Gastrocnemius medialis (tissue), 4 donors: ENCODE measurements around the gene RAB11B. TPM values are rescaled to one million over a fixed set of nuclear protein-coding genes. Genes with fewer than 3 reads are reported as not detected.
A peak's percentile ranks its signal among the peaks of the same experiment; 100 is the strongest.
"Not testable (repeated sequence)": the region's sequence is repeated elsewhere in the genome, so short reads cannot be mapped to it uniquely, and the experiment has no call there.

Experiments
- ATAC-seq, 2 donors: fragments of 150-250 bp; one replicate each; pipeline ENCODE4 v1.9.1; 2016
- DNase-seq, 2 donors: peaks; one replicate each; pipeline ENCODE4 v3.0.0-alpha.2; 2019
- H3K27ac ChIP-seq, 4 donors: fragments of 200-600 bp; sonication (generic); 1 replicate in 1 of 4; 2 replicates in 3 of 4; pipeline ENCODE4 v1.5.1; 2016 to 2018; ENCODE audit warnings: mild to moderate bottlenecking in 2 of 4, moderate library complexity in 1 of 4
- H3K27me3 ChIP-seq, 3 donors: fragments of 200-600 bp; sonication (generic) in 2 of 3; 1 replicate in 1 of 3; 2 replicates in 2 of 3; pipeline versions ENCODE4 v1.5.1 to v1.6.0; 2016 to 2019; ENCODE audit warnings: mild to moderate bottlenecking in 1 of 3, moderate library complexity in 1 of 3
- H3K36me3 ChIP-seq, 2 donors: fragments of 200-600 bp; sonication (generic) in 1 of 2; one replicate each; pipeline ENCODE4 v1.5.1; 2017 to 2018
- H3K4me1 ChIP-seq, 2 donors: fragments of 200-600 bp; sonication (generic) in 1 of 2; one replicate each; pipeline ENCODE4 v1.5.1; 2016 to 2017; ENCODE audit warnings: mild to moderate bottlenecking in 2 of 2
- H3K4me3 ChIP-seq, 4 donors: fragments of 200-600 bp; sonication (generic) in 3 of 4; 1 replicate in 1 of 4; 2 replicates in 3 of 4; pipeline ENCODE4 v1.5.1; 2016 to 2019; ENCODE audit warnings: mild to moderate bottlenecking in 2 of 4
- H3K9me3 ChIP-seq, 3 donors: fragments of 200-600 bp; sonication (generic) in 2 of 3; 1 replicate in 1 of 3; 2 replicates in 2 of 3; pipeline ENCODE4 v1.5.1; 2016 to 2019
- CTCF ChIP-seq, 5 experiments: fragments of 450-650 bp in 3 of 5; fragments of 200-600 bp in 2 of 5; sonication (generic) in 2 of 5; IDR thresholded peaks in 4 of 5; conservative IDR thresholded peaks in 1 of 5; 1 replicate in 4 of 5; 2 replicates in 1 of 5; pipeline ENCODE4 v1.5.1; 2016 to 2019; ENCODE audit warnings: antibody characterized with exemption in 5 of 5, mild to moderate bottlenecking in 3 of 5, moderate library complexity in 3 of 5
- POLR2A ChIP-seq, 2 donors: fragments of 450-650 bp; IDR thresholded peaks; one replicate each; pipeline ENCODE4 v1.6.1; 2017; ENCODE audit warnings: antibody characterized with exemption in 2 of 2, mild to moderate bottlenecking in 2 of 2, moderate library complexity in 2 of 2
- in situ Hi-C, 4 donors: fragments of 200-750 bp; cut with MboI; loops; one replicate each; pipeline versions ENCODE4 v1.15.0 to v1.8.0; 2017; ENCODE audit warnings: low sequenced_read_pairs in 4 of 4
- intact Hi-C: fragments of 100-400 bp; cut with DNase I; formaldehyde crosslinking; loops from one replicate; pipeline ENCODE4 v1.15.1; 2023; ENCODE audit warnings: low total_unique reads
- total RNA-seq, 4 donors: library from RNA; depleted of rRNA; stranded (reverse); fragments of >200 nt; gene quantifications; one replicate each; pipeline versions ENCODE4 v1.1.0 to v1.2.3, GENCODE V29; 2016

Gene RAB11B
- 10 to 100 TPM; 13.4 to 42.9 (median 31.0) TPM for total RNA-seq

- Histone ChIP-seq H3K27ac (peak within 1 kb of the TSS; percentile 96 to 100 (median 100)), H3K4me1 (peaks cover 46 to 53% of the 10 kb centered on the region in 2 donors), H3K4me3 (peak within 1 kb of the TSS; percentile 68 to 100 (median 72)), H3K27me3 (no peaks in the 10 kb centered on the region), H3K36me3 (no peaks in the 10 kb centered on the region), H3K9me3 (no peaks in the 10 kb centered on the region)
- peak; percentile 69 to 79 for TF ChIP-seq POLR2A (IDR thresholded peaks at IDR 0.05)
- no peak for TF ChIP-seq CTCF (IDR thresholded peaks at IDR 0.05 in 4 of 5, conservative IDR thresholded peaks at IDR 0.05 in 1 of 5)
- peak; percentile 99 to 100 for DNase-seq
- intact Hi-C loops, result loop anchor here (1.0 kb wide), 4 partner anchors 23 to 123 kb away; partner anchors contain the start of genes NDUFA7 and RPS28
- in situ Hi-C loops, result no loop called here
- ATAC-seq, result peak; percentile 85 to 88
Observed at GRCh38 chr19:8389891-8390616, at the start of gene RAB11B. Gene RAB11B, plus strand, starts transcription at chr19:8390360. Its CDS starts 57 bp downstream, at chr19:8390417.

GRCh38 chr19:8341504-8341903 lies 48.7 kb upstream of the RAB11B start:
- H3K4me1 ChIP-seq, intact Hi-C loops, H3K36me3 ChIP-seq, in situ Hi-C loops, H3K9me3 ChIP-seq, DNase-seq, ATAC-seq: not testable (repeated sequence)
- Histone ChIP-seq H3K4me3 (peak overlapping the region in 2 of 4 donors; percentile 59 to 67), H3K27me3 (peaks cover 5 to 29% (median 18%) of the 10 kb centered on the region in 3 donors), H3K27ac (peak overlapping the region; percentile 79 to 90 (median 85))

- intact Hi-C loops (no loop called here), in situ Hi-C loops (no loop called here)
- peak overlapping the region; percentile 79 to 90 (median 85) for H3K27ac ChIP-seq
- H3K27me3 ChIP-seq, result peaks cover 5 to 24% (median 18%) of the 10 kb centered on the region in 3 donors
- no peak for ATAC-seq
- no peaks in the 10 kb centered on the region for H3K9me3 ChIP-seq
- H3K36me3 ChIP-seq, result no peaks in the 10 kb centered on the region
- TF ChIP-seq POLR2A (IDR thresholded peaks at IDR 0.05), result no peak
- TF ChIP-seq CTCF (IDR thresholded peaks at IDR 0.05 in 4 of 5, conservative IDR thresholded peaks at IDR 0.05 in 1 of 5), result no peak
- H3K4me3 ChIP-seq, result peak overlapping the region; percentile 59 to 68 (median 64)
- peaks cover 3 to 9% of the 10 kb centered on the region in 2 donors for H3K4me1 ChIP-seq
- DNase-seq, result no peak
Observed at GRCh38 chr19:8342316-8342683, 47.9 kb upstream of the RAB11B start.

- in situ Hi-C loops, result no loop called here
Observed at GRCh38 chr19:8342684-8343482, 47.3 kb upstream of the RAB11B start, which contains the start of gene KANK3. Gene KANK3, minus strand, starts transcription at chr19:8343262. Its CDS starts 5,434 bp downstream, at chr19:8337828.

More at GRCh38 chr19:8342684-8343482, 47.3 kb upstream of the RAB11B start, which contains the start of gene KANK3:
- no peaks in the 10 kb centered on the region for H3K9me3 ChIP-seq
- intact Hi-C loops, result no loop called here
- peak; percentile 80 to 86 for DNase-seq
- peak within 1 kb of the TSS; percentile 79 to 90 (median 85) for H3K27ac ChIP-seq
- H3K4me1 ChIP-seq, result peaks cover 3 to 14% of the 10 kb centered on the region in 2 donors
- peak within 1 kb of the TSS; percentile 59 to 68 (median 64) for H3K4me3 ChIP-seq
- ATAC-seq, result peak; percentile 80 to 85
- peaks cover 5 to 21% (median 18%) of the 10 kb centered on the region in 3 donors for H3K27me3 ChIP-seq
- no peaks in the 10 kb centered on the region for H3K36me3 ChIP-seq
- TF ChIP-seq CTCF (IDR thresholded peaks at IDR 0.05 in 4 of 5, conservative IDR thresholded peaks at IDR 0.05 in 1 of 5) (no peak), POLR2A (IDR thresholded peaks at IDR 0.05) (peak; percentile 67 to 82)
